HT1080 (cell line): ENCODE data around the gene SH3TC1. TPM values are rescaled to one million over a fixed set of nuclear protein-coding genes. Genes with fewer than 3 reads are reported as not detected.

Experiments used
- DNase-seq: peaks from one replicate; pipeline ENCODE4 v3.0.0-alpha.2; 2015; ENCODE audit warnings: low read depth
- total RNA-seq: library from RNA; depleted of rRNA; stranded (reverse); fragments of >200 nt; shearing (Covaris generic); gene quantifications from 2 replicates; pipeline ENCODE4 v1.2.3, GENCODE V29; 2014

Gene SH3TC1
- total RNA-seq, 1 experiment from 2014 or later, result 3.6 TPM

DNA sequence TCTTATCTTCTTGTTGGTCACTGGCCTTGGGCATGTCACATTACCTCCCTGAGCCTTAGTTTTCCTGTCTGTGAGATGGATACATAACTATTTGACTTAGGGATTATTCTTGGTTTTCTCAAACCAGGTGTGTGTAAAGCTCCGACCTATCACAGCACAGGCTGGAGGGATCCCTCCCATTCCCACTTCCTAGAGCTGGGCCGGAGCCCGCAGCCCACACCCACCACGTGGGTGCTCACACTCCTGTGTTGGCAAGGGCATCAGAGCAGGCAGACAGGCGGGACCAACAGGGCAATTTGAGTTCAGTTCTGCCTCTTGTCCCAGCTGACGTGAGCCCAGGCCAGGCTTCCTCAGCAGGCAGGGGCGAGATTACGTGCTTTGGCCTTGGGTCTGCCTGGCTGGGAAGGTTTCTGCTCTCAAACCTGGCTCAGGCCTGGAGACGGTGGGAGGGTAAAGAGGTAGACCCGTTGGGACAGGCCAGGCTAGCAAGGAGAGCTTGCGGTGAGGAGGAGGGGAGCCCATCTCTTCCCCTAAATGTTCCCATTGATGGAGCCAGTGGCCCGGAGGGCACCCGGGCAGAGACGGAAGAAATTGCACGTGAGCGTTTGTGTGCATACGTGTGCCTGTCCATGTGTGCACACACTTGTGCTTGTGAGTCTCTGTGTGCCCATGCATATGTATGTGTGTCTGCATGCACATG, 734 bp upstream of the SH3TC1 start:
- DNase-seq, result no peak

GRCh38 chr4:8199594-8200301, 658 bp downstream of the SH3TC1 start:
- DNase-seq, result no peak

GRCh38 chr4:8200302-8200975, 1.3 kb downstream of the SH3TC1 start:
- DNase-seq, result no peak

DNA sequence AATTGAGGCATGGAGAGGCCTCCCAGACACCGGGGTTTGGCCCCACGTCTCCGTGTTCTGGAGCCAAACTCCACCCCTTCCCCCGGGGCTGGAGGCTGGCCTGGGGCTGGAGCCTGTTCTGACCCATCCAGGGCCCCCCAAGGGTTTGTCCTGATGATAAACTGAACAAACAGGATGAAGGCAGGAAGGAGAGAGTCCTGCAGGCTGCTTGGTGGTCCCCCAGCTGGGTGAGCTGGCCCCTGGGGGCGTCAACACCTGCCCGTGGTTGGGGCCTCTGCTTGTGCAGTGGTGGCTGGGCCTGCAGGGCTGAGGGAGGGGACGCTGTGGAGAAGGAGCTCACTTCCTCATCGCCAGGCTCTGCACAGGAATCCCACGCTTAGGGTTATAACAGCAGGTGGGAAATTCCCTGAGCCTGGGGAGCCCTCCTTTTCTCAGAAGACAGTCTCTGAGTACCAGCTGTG, 2.3 kb downstream of the SH3TC1 start:
- no peak for DNase-seq

GRCh38 chr4:8202108-8203051, 3.3 kb downstream of the SH3TC1 start:
- DNase-seq, result no peak

GRCh38 chr4:8203052-8203401, 3.9 kb downstream of the SH3TC1 start:
- DNase-seq, result no peak

- no peak for DNase-seq
Measured at GRCh38 chr4:8203817-8204216, 4.7 kb downstream of the SH3TC1 start.

DNA sequence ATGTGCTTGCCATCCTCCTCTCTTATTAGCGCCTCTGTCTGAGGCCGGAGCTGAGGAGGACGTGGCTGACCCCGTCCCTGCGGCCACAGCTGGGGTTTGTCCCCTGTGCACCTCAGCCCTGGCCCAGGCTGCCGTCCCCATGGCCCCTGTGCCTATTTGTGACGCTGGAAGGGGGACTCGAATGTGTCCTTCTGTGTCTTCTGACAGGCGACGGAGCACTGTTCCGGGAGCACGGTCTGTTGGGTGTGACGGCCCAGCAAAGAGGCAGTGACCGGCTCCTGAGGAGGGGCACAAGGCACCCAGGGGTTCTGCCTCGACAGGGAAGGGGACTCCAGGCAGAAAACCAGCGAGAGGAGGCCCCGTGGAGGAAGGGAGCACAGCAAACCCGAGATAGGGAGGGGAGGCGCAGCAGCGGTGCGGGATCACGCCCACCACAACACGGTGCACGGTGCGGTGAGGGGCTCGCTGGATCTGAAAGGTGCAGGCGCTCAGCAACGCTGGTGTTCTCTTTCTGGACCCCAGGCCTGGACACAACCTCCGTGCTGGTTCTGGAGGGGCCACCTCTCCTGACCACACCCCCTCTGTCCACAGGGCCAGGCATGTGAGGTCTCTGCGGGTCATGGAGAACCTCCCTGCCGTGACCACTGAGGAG, 5.6 kb downstream of the SH3TC1 start:
- no peak for DNase-seq

DNA sequence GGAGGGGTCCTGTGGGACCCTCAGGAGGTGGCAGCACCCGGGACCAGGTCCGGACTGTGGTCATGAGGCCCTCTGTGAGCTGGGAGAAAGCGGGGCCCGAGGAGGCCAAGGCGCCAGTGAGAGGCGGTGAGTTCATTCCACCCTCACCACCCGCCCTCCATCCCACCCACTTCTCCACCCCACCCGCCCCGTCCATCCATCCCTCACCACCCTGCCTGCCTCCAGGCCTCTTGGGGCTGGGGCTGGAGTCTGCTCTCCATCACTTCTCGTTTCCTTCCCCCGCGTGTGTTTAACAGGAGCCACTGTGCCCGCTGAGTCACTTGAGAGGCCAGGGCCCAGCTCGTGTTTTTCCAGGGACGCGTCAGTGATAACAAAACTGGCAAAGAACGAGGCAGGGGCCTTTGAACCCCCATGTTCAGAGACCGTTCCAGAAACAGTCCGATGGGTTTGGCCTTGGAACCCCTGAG, 6.2 kb downstream of the SH3TC1 start:
- no peak for DNase-seq

DNA sequence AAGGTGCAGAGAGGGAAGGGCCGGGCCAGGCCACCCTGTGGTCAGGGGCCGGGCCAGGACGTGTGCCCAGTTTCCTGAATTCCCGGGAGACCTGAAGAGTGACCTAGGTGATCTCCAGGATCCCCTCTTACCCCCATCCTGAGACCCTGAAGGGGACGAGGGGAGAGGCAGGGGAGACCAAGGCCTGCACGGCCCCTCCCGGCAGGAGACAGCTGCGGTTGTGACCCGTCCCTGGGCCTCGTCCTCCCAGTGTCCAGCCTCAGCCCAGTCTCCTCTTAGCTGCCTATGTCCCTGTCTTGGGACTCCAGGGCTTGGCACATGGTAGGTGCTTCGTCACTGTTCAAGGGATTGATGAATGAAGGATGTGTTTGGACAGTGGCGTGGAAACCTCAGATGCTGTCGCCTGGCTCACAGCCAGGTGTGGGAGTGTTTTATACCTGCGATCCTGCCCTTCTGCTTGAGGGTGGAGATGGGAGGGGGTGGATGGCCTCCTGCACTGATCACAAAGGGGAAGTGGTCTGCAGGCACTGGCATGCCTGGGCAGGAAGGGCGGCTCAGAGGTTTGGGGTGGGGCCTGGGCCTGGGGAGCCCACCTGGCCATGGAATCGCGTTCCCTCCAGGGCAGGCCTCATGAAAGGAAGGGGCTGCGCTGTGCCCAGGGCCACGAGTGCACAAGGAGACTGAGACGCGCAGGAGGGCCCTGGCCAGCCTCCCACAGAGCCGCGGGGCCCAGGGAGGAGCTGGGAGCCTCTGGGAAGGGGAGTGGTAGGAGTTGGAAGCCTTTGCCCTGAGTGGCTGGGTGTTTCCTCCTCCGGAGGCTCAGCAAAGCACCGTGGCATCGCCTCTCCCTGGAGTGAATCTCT, 6.9 kb downstream of the SH3TC1 start:
- DNase-seq, result no peak

DNA sequence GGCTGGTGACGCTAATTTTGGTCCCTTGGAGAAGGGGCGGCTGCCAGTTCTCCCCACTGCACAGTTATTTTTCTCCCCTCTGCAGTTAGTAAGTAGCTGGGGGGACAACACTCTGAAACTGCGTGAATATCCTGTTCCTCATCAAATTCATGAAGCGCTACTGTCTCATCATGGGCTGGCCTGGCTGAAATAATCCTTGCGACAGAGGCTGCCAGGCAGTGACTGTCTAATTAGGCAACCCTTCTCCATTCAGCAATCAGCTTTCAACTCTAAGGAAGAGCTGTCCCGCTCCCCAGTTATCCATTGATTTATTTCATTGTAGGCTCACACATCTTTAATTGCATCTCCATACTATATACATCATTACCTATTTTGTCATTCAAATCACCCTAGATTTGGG, 8.2 kb downstream of the SH3TC1 start:
- DNase-seq, result no peak

DNA sequence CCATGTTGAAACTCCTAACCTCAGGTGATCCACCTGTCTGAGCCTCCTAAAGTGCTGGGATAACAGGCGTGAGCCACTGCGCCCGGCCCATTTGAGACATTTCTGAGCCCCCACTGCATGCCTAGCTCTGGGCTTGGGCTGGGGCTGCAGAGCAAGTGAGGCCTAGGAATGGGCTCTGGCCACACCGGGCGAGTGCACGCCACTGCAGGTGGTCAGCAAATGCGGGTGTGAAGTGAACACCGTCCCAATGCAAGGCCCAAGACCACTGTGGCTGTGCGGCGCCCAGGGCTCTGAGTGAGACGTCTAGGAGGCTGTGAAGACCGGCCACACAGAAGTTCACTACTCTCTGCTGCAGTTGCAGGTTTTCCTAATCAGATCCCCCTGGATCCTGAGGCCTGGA, 9.5 kb downstream of the SH3TC1 start:
- DNase-seq, result no peak

GRCh38 chr4:8209181-8209874, 10.2 kb downstream of the SH3TC1 start:
- DNase-seq, result no peak

- DNase-seq, result no peak
Measured at GRCh38 chr4:8210010-8210409, 10.9 kb downstream of the SH3TC1 start.

DNA sequence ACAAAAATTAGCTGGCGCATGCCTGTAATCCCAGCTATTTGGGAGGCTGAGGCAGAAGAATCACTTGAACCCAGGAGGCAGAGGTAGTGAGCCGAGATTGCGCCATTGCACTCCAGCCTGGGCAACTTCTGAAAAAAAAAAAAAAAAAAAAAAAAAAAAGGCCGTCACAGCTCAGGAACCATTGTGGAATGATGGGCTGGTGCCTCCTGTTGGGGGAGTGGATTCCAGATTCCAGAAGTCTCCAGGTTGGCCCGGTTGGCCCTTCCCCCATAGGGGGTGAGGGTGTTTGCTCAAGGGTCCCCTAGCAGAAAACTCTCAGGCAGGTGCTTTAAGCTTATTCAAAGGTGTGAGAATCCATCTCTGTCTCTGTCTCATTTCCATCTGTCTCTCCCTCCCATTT, 11.5 kb downstream of the SH3TC1 start:
- DNase-seq, result no peak

DNA sequence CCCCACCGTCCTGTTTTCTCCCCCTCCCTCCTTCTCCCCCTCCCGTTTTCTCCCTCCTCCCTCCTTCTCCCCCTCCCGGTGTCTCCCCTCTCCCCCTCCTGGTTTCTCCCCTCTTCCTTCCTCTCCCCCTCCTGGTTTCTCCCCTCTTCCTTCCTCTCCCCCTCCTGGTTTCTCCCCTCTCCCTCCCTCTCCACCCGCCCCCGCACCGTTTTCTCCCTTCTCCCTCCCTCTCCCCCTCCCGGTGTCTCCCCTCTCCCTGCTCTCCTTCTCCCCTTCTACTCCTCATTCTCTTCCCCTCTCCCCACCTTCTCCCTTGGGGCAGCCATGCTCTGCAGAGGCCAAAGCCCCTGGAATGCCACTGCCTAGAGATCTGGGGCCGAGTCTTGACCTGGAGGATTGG, 12.2 kb downstream of the SH3TC1 start:
- no peak for DNase-seq

DNA sequence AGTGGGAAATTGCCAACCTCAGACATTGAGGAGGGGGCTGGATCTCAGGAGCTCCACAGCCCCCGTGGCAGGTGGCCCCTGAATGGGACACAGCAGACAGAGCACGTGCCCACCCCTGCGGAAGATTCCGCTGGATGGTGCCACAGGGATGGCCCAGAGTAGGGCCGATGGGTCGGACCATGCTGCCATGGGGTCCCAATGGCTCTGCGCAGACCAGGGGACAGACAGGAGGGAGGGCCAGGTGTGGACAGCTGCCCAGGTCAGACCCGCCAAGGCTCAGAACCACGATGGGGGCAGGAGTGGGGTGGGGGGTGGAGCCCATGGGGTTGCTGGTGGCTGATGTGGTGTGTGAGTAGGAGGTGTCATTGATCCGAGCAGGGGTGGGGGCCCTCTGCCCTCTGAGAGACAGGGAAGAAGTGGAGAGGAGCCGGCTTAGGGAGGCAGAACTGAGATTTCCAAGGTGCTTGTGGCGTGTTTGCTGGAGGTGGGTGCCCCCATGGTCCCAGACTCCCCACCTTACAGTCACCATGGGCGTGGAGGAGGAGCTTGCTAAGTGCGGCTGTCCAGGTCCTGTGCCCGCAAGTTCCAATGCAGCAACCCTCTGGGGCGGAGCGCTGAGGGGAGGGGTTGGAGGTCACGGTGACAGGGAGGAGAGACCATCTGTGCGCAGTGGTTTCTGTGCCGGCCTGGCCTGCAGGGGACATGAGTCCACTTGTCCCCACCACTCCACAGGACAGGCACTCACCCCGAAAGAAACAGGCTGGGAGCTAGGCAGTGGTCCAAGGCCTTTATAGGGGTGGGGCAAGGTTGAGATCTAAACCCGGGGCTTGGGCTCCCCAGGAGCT, 12.9 kb downstream of the SH3TC1 start:
- no peak for DNase-seq

- DNase-seq, result no peak
Measured at GRCh38 chr4:8212622-8213021, 13.5 kb downstream of the SH3TC1 start.
